Naive thymus-derived CD8-positive, alpha-beta T cell (primary cell): Measurements from ENCODE around the gene NEURL2. TPM values are rescaled to one million over a fixed set of nuclear protein-coding genes. Genes with fewer than 3 reads are reported as not detected.

Experiments used
- ATAC-seq, 2 donors: fragments of 150-1000 bp; cut with Tn5 transposase in 1 of 2; sonication (Bioruptor Pico), chemical (Tn5 transposase) in 1 of 2; 1 replicate in 1 of 2; 2 replicates in 1 of 2; pipeline ENCODE4 v1.10.0; 2021; ENCODE audit warnings: mild to moderate bottlenecking in 2 of 2, moderate library complexity in 2 of 2
- POLR2A ChIA-PET: fragments of 350-600 bp; sonication (Branson Sonifier 250); formaldehyde crosslinking; loops from one replicate; lab custom pipeline; 2021; ENCODE audit warnings: antibody characterized with exemption; lab: Charles Lee
- DNase-seq, 10 donors: peaks; one replicate each; pipeline versions ENCODE4 v3.0.0 to v3.0.0-alpha.2; 2020 to 2022
- H3K27ac Mint-ChIP-seq, 10 donors: one replicate each; pipeline ENCODE4 v1.8.0; 2020 to 2022; ENCODE audit warnings: mild to moderate bottlenecking in 10 of 10, mixed read lengths in 10 of 10, moderate library complexity in 4 of 10, inconsistent platforms in 1 of 10
- H3K27me3 Mint-ChIP-seq, 5 donors: one replicate each; pipeline ENCODE4 v1.8.0; 2021 to 2022; ENCODE audit warnings: mixed read lengths in 5 of 5
- H3K36me3 Mint-ChIP-seq, 3 donors: one replicate each; pipeline ENCODE4 v1.8.0; 2020 to 2022; ENCODE audit warnings: mixed read lengths in 3 of 3, mild to moderate bottlenecking in 2 of 3, inconsistent platforms in 1 of 3
- H3K4me1 Mint-ChIP-seq, 4 donors: one replicate each; pipeline ENCODE4 v1.8.0; 2021 to 2022; ENCODE audit warnings: mixed read lengths in 4 of 4
- H3K4me3 Mint-ChIP-seq, 10 donors: one replicate each; pipeline ENCODE4 v1.8.0; 2020 to 2022; ENCODE audit warnings: mild to moderate bottlenecking in 10 of 10, mixed read lengths in 10 of 10, moderate library complexity in 6 of 10, inconsistent platforms in 1 of 10
- H3K9me3 Mint-ChIP-seq, 9 donors: one replicate each; pipeline ENCODE4 v1.8.0; 2020 to 2022; ENCODE audit warnings: mixed read lengths in 9 of 9, mild to moderate bottlenecking in 3 of 9, inconsistent platforms in 1 of 9, moderate library complexity in 1 of 9
- polyA plus RNA-seq, 3 donors: library from polyadenylated mRNA; unstranded; fragments of 300-500 nt; fragmentation: Illumina TruSeq; gene quantifications; one replicate each; pipeline ENCODE4 v1.2.3, GENCODE V29; 2021
- total RNA-seq, 8 experiments: library from RNA in 2 of 8; stranded (reverse) in 2 of 8; gene quantifications; one replicate each; pipeline ENCODE4 v1.2.3 and lab custom pipeline; 2021 to 2026

Gene NEURL2
- total and polyA plus RNA-seq, 5 experiments from 2014 or later: 0.53 to 5.9 (median 2.2) TPM

GRCh38 chr20:45861221-45862075 is 29.6 kb downstream of the NEURL2 start:
- Mint-ChIP-seq H3K4me1 (peaks cover 19 to 34% (median 33%) of the 10 kb centered on the region in 4 donors), H3K27ac (peak overlapping the region in 1 of 10 donors; percentile 65), H3K36me3 (peaks cover 0 to 9% (median 0%) of the 10 kb centered on the region in 3 donors), H3K9me3 (no peaks in the 10 kb centered on the region), H3K4me3 (no peak overlapping the region), H3K27me3 (no peaks in the 10 kb centered on the region)
- DNase-seq (no peak), ATAC-seq (no peak)
- POLR2A ChIA-PET: interaction anchor here (0.6 to 1.3 kb wide), 2 partner anchors 13 to 74 kb away, joined by 4 to 8 read pairs; partner anchors contain the start of gene PCIF1

- Mint-ChIP-seq H3K27me3 (no peaks in the 10 kb centered on the region), H3K27ac (no peak overlapping the region), H3K4me1 (peaks cover 21 to 41% (median 40%) of the 10 kb centered on the region in 4 donors), H3K36me3 (peaks cover 0 to 9% (median 0%) of the 10 kb centered on the region in 3 donors), H3K9me3 (no peaks in the 10 kb centered on the region), H3K4me3 (peak overlapping the region in 3 of 10 donors; percentile 8 to 45 (median 32))
- POLR2A ChIA-PET: interaction anchor here (0.7 to 1.3 kb wide), 2 partner anchors 36 to 75 kb away, joined by 4 to 8 read pairs; partner anchors contain the start of gene PCIF1
- no peak for DNase-seq
- ATAC-seq: no peak
These were observed 30.3 kb downstream of the NEURL2 start for GRCh38 chr20:45860560-45861220.

- H3K9me3 Mint-ChIP-seq: no peaks in the 10 kb centered on the region
- H3K4me3 Mint-ChIP-seq: no peak overlapping the region
- no peak for DNase-seq
- ATAC-seq: no peak
- H3K36me3 Mint-ChIP-seq: peaks cover 0 to 9% (median 0%) of the 10 kb centered on the region in 3 donors
- H3K4me1 Mint-ChIP-seq: peaks cover 21 to 48% (median 45%) of the 10 kb centered on the region in 4 donors
- H3K27ac Mint-ChIP-seq: peak overlapping the region in 1 of 10 donors; percentile 59
- POLR2A ChIA-PET: no interaction called here
- no peaks in the 10 kb centered on the region for H3K27me3 Mint-ChIP-seq
These were observed 31.1 kb downstream of the NEURL2 start for GRCh38 chr20:45859916-45860315.

- peak in 1 of 2 donors; percentile 14 for ATAC-seq
- POLR2A ChIA-PET: interaction anchor here (0.7 to 5.4 kb wide), 8 partner anchors 18 to 113 kb away, joined by 3 to 71 read pairs (median 20); partner anchors contain the start of genes CTSA, NEURL2, PCIF1 and SNX21
- peaks cover 0 to 24% (median 4%) of the 10 kb centered on the region in 3 donors for H3K36me3 Mint-ChIP-seq
These were observed 33.2 kb downstream of the NEURL2 start for GRCh38 chr20:45857882-45858216.

GRCh38 chr20:45857114-45857881 is 33.7 kb downstream of the NEURL2 start, which contains the start of the genes ACOT8 and ZSWIM3:
Gene ACOT8 (minus strand): TSS chr20:45857392. CDS start chr20:45857315, 77 bp downstream.
Gene ZSWIM3 (plus strand): TSS chr20:45857614. CDS start chr20:45857826, 212 bp downstream.
- H3K4me1 Mint-ChIP-seq: peaks cover 21 to 62% (median 58%) of the 10 kb centered on the region in 4 donors
- H3K4me3 Mint-ChIP-seq: peak within 1 kb of the TSS; percentile 94 to 97 (median 96)
- no peaks in the 10 kb centered on the region for H3K9me3 Mint-ChIP-seq
- peaks cover 0 to 27% (median 6%) of the 10 kb centered on the region in 3 donors for H3K36me3 Mint-ChIP-seq
- ATAC-seq (peak; percentile 97), DNase-seq (peak; percentile 68 to 99 (median 96))
- POLR2A ChIA-PET: interaction anchor here (0.7 to 5.4 kb wide), 11 partner anchors 17 to 114 kb away, joined by 3 to 71 read pairs (median 7); partner anchors contain the start of genes CTSA, NEURL2, PCIF1 and SNX21
- peak within 1 kb of the TSS; percentile 96 to 99 (median 98) for H3K27ac Mint-ChIP-seq
- H3K27me3 Mint-ChIP-seq: no peaks in the 10 kb centered on the region

More at GRCh38 chr20:45857882-45858216, 33.2 kb downstream of the NEURL2 start:
- Mint-ChIP-seq H3K27me3 (no peaks in the 10 kb centered on the region), H3K4me1 (peaks cover 21 to 62% (median 58%) of the 10 kb centered on the region in 4 donors), H3K4me3 (peak overlapping the region; percentile 94 to 97 (median 96)), H3K9me3 (no peaks in the 10 kb centered on the region), H3K27ac (peak overlapping the region; percentile 96 to 99 (median 98))
- peak in 2 of 10 donors; percentile 7 for DNase-seq

- peaks cover 0 to 50% (median 19%) of the 10 kb centered on the region in 3 donors for H3K36me3 Mint-ChIP-seq
- no peaks in the 10 kb centered on the region for H3K9me3 Mint-ChIP-seq
- H3K4me1 Mint-ChIP-seq: peaks cover 11 to 50% (median 45%) of the 10 kb centered on the region in 4 donors
- no peaks in the 10 kb centered on the region for H3K27me3 Mint-ChIP-seq
- POLR2A ChIA-PET: no interaction called here
- DNase-seq (no peak), ATAC-seq (no peak)
- H3K4me3 Mint-ChIP-seq: peak overlapping the region in 1 of 10 donors; percentile 74
- H3K27ac Mint-ChIP-seq: no peak overlapping the region
These were observed 37.5 kb downstream of the NEURL2 start for GRCh38 chr20:45853484-45853883.

- POLR2A ChIA-PET: interaction anchor here (0.7 kb wide), 1 partner anchor 13 kb away, joined by 4 read pairs; no protein-coding TSS in a partner anchor
- Mint-ChIP-seq H3K4me3 (peak overlapping the region in 1 of 10 donors; percentile 29), H3K4me1 (peaks cover 8 to 40% (median 34%) of the 10 kb centered on the region in 4 donors), H3K36me3 (peaks cover 0 to 58% (median 21%) of the 10 kb centered on the region in 3 donors), H3K27me3 (no peaks in the 10 kb centered on the region), H3K9me3 (no peaks in the 10 kb centered on the region), H3K27ac (peak overlapping the region in 2 of 10 donors; percentile 21 to 72)
- DNase-seq (no peak), ATAC-seq (no peak)
These were observed 38.7 kb downstream of the NEURL2 start for GRCh38 chr20:45852326-45852725.

- H3K4me3 Mint-ChIP-seq: peak overlapping the region in 1 of 10 donors; percentile 20
- H3K36me3 Mint-ChIP-seq: peaks cover 0 to 63% (median 22%) of the 10 kb centered on the region in 3 donors
These were observed 39.5 kb downstream of the NEURL2 start for GRCh38 chr20:45851501-45851900.

GRCh38 chr20:45850926-45851325 is 40.1 kb downstream of the NEURL2 start:
- H3K4me1 Mint-ChIP-seq: peaks cover 6 to 30% (median 22%) of the 10 kb centered on the region in 4 donors
- ATAC-seq: no peak
- no peaks in the 10 kb centered on the region for H3K9me3 Mint-ChIP-seq
- POLR2A ChIA-PET: interaction anchor here (0.6 kb wide), 1 partner anchor 39 kb away, joined by 3 read pairs; no protein-coding TSS in a partner anchor
- H3K27ac Mint-ChIP-seq: no peak overlapping the region
- H3K27me3 Mint-ChIP-seq: no peaks in the 10 kb centered on the region
- peaks cover 0 to 69% (median 23%) of the 10 kb centered on the region in 3 donors for H3K36me3 Mint-ChIP-seq
- H3K4me3 Mint-ChIP-seq: peak overlapping the region in 1 of 10 donors; percentile 15
- no peak for DNase-seq

More at GRCh38 chr20:45851501-45851900, 39.5 kb downstream of the NEURL2 start:
- no peaks in the 10 kb centered on the region for H3K9me3 Mint-ChIP-seq
- no peaks in the 10 kb centered on the region for H3K27me3 Mint-ChIP-seq
- ATAC-seq: no peak
- no peak for DNase-seq
- H3K27ac Mint-ChIP-seq: no peak overlapping the region
- POLR2A ChIA-PET: interaction anchor here (0.7 kb wide), 1 partner anchor 13 kb away, joined by 4 read pairs; no protein-coding TSS in a partner anchor
- peaks cover 6 to 36% (median 28%) of the 10 kb centered on the region in 4 donors for H3K4me1 Mint-ChIP-seq

GRCh38 chr20:45850238-45850637 is 40.8 kb downstream of the NEURL2 start:
- H3K27me3 Mint-ChIP-seq: no peaks in the 10 kb centered on the region
- no peaks in the 10 kb centered on the region for H3K9me3 Mint-ChIP-seq
- H3K4me1 Mint-ChIP-seq: peaks cover 4 to 25% (median 19%) of the 10 kb centered on the region in 4 donors
- H3K27ac Mint-ChIP-seq: no peak overlapping the region
- no peak overlapping the region for H3K4me3 Mint-ChIP-seq
- ATAC-seq (no peak), DNase-seq (no peak)
- H3K36me3 Mint-ChIP-seq: peaks cover 0 to 76% (median 23%) of the 10 kb centered on the region in 3 donors
- POLR2A ChIA-PET: no interaction called here

GRCh38 chr20:45848969-45849582 is 41.9 kb downstream of the NEURL2 start:
- H3K4me1 Mint-ChIP-seq: peaks cover 1 to 14% (median 11%) of the 10 kb centered on the region in 4 donors
- ATAC-seq (no peak), DNase-seq (no peak)
- H3K27ac Mint-ChIP-seq: peak overlapping the region in 3 of 10 donors; percentile 5 to 79 (median 37)
- no peaks in the 10 kb centered on the region for H3K9me3 Mint-ChIP-seq
- H3K36me3 Mint-ChIP-seq: peaks cover 0 to 81% (median 23%) of the 10 kb centered on the region in 3 donors
- no peaks in the 10 kb centered on the region for H3K27me3 Mint-ChIP-seq
- H3K4me3 Mint-ChIP-seq: no peak overlapping the region
- POLR2A ChIA-PET: interaction anchor here (0.9 kb wide), 1 partner anchor 15 kb away, joined by 4 read pairs; no protein-coding TSS in a partner anchor
